IMR-90 (cell line): ENCODE data around the gene PCBP3. TPM values are rescaled to one million over a fixed set of nuclear protein-coding genes. Genes with fewer than 3 reads are reported as not detected.

Experiments used
- ATAC-seq: fragments of 200-7000 bp; cut with Tn5 transposase; 2 replicates; pipeline ENCODE4 v1.9.1; 2020; ENCODE audit warnings: low read depth, mild to moderate bottlenecking, moderate library complexity
- BruUV-seq: library from RNA; stranded (reverse); fragments of 400-500 nt; replicated peaks from 2 replicates; lab custom pipeline; 2021; lab: Mats Ljungman, UMichigan
- CTCF ChIA-PET: fragments of 300-600 bp; formaldehyde crosslinking; extraction: SDS; loops from one replicate; lab custom pipeline; 2021; ENCODE audit warnings: antibody characterized with exemption; lab: Yijun Ruan, JAX
- POLR2A ChIA-PET: fragments of 300-600 bp; sonication (Branson Sonifier 250); formaldehyde crosslinking; loops from one replicate; lab custom pipeline; 2022; ENCODE audit warnings: antibody characterized with exemption; ENCODE audit not compliant: unreplicated experiment; lab: Charles Lee
- DNase-seq: peaks from one replicate; pipeline ENCODE4 v3.0.0; 2013
- H2AFZ ChIP-seq: replicated peaks from 2 replicates; pipeline ENCODE3; 2013; ENCODE audit warnings: low read length, mild to moderate bottlenecking; ENCODE audit not compliant: poor library complexity
- H2AK5ac ChIP-seq: 2 replicates; pipeline ENCODE4 v1.6.1; 2013; ENCODE audit warnings: low read depth, low read length, inconsistent platforms
- H2AK9ac ChIP-seq: replicated peaks from 2 replicates; pipeline ENCODE3; 2013; ENCODE audit warnings: mild to moderate bottlenecking, low read depth, low read length, moderate library complexity; ENCODE audit not compliant: poor library complexity
- H2BK120ac ChIP-seq: 2 replicates; pipeline ENCODE4 v1.6.1; 2013; ENCODE audit warnings: low read depth, low read length, inconsistent platforms
- H2BK15ac ChIP-seq: 3 replicates; pipeline ENCODE4 v1.6.1; 2013; ENCODE audit warnings: low read depth, low read length, inconsistent platforms
- H2BK20ac ChIP-seq: 2 replicates; pipeline ENCODE4 v1.6.1; 2013; ENCODE audit warnings: low read depth, mild to moderate bottlenecking, inconsistent platforms, low read length, moderate library complexity
- H2BK5ac ChIP-seq: 2 replicates; pipeline ENCODE4 v1.6.1; 2013; ENCODE audit warnings: mild to moderate bottlenecking, low read depth, low read length, inconsistent platforms; ENCODE audit not compliant: poor library complexity, severe bottlenecking
- H3K14ac ChIP-seq: replicated peaks from 2 replicates; pipeline ENCODE4 v1.6.1; 2013; ENCODE audit warnings: low read depth, low read length, inconsistent platforms
- H3K18ac ChIP-seq: 2 replicates; pipeline ENCODE4 v1.6.1; 2013; ENCODE audit warnings: low read depth, low read length, control low read depth
- H3K23ac ChIP-seq: 2 replicates; pipeline ENCODE4 v1.6.1; 2013; ENCODE audit warnings: low read depth, low read length, inconsistent platforms
- H3K27ac ChIP-seq: 2 replicates; pipeline ENCODE4 v1.5.1; 2013; ENCODE audit warnings: mild to moderate bottlenecking, control low read depth, low read length; ENCODE audit not compliant: insufficient read depth
- H3K27me3 ChIP-seq: 2 replicates; pipeline ENCODE4 v1.6.1; 2013; ENCODE audit warnings: low read length; ENCODE audit not compliant: control insufficient read depth, insufficient read depth
- H3K36me3 ChIP-seq: 2 replicates; pipeline ENCODE4 v1.6.1; 2013; ENCODE audit warnings: low read length, mixed read lengths; ENCODE audit not compliant: control insufficient read depth, insufficient read depth
- H3K4ac ChIP-seq: 2 replicates; pipeline ENCODE4 v1.6.1; 2013; ENCODE audit warnings: low read depth, low read length, inconsistent platforms
- H3K4me1 ChIP-seq: 2 replicates; pipeline ENCODE4 v1.6.1; 2013; ENCODE audit warnings: low read length, mixed read lengths; ENCODE audit not compliant: control insufficient read depth, insufficient read depth
- H3K4me2 ChIP-seq: 2 replicates; pipeline ENCODE4 v1.6.1; 2013; ENCODE audit warnings: low read depth, mild to moderate bottlenecking, control low read depth, low read length, moderate library complexity
- H3K4me3 ChIP-seq: 2 replicates; pipeline ENCODE4 v1.5.1; 2013; ENCODE audit warnings: low read depth, mild to moderate bottlenecking, control low read depth, low read length, moderate library complexity; ENCODE audit not compliant: insufficient read depth
- H3K56ac ChIP-seq: 2 replicates; pipeline ENCODE4 v1.6.1; 2013; ENCODE audit warnings: low read length, inconsistent platforms; ENCODE audit not compliant: insufficient read depth; ENCODE audit errors: extremely low read depth
- H3K79me1 ChIP-seq, 2 experiments: 2 replicates each; pipeline ENCODE4 v1.6.1; 2013; ENCODE audit warnings: low read length in 2 of 2, inconsistent platforms in 1 of 2, low read depth in 1 of 2
- H3K9ac ChIP-seq: 2 replicates; pipeline ENCODE4 v1.6.1; 2013; ENCODE audit warnings: low read depth, low read length, control low read depth
- H3K9me1 ChIP-seq: 2 replicates; pipeline ENCODE4 v1.6.1; 2013; ENCODE audit warnings: low read length, inconsistent platforms; ENCODE audit not compliant: insufficient read depth
- H3K9me3 ChIP-seq: 2 replicates; pipeline ENCODE4 v1.6.1; 2013; ENCODE audit warnings: low read length; ENCODE audit not compliant: control insufficient read depth, insufficient read depth
- H4K20me1 ChIP-seq: 2 replicates; pipeline ENCODE4 v1.6.1; 2013; ENCODE audit warnings: low read length, inconsistent platforms; ENCODE audit not compliant: insufficient read depth
- H4K5ac ChIP-seq: 2 replicates; pipeline ENCODE4 v1.6.1; 2013; ENCODE audit warnings: mild to moderate bottlenecking, low read depth, low read length, control low read depth
- H4K8ac ChIP-seq, 2 experiments: 2 replicates each; pipeline ENCODE4 v1.6.1; 2013; ENCODE audit warnings: low read depth in 2 of 2, low read length in 2 of 2, control low read depth in 1 of 2, inconsistent platforms in 1 of 2
- H4K91ac ChIP-seq: 2 replicates; pipeline ENCODE4 v1.6.1; 2013; ENCODE audit warnings: low read depth, low read length, inconsistent platforms; ENCODE audit not compliant: insufficient read depth
- BHLHE40 ChIP-seq: fragments of 150-350 bp; IDR thresholded peaks from 2 replicates; pipeline ENCODE4 v1.6.1; 2016; ENCODE audit warnings: mild to moderate bottlenecking, low read depth, low read length
- CEBPB ChIP-seq: IDR thresholded peaks from 2 replicates; pipeline ENCODE4 v1.6.1; 2012; ENCODE audit warnings: low read depth, low read length, improper control_type of control experiment
- CHD1 ChIP-seq: IDR thresholded peaks from 2 replicates; pipeline ENCODE4 v1.6.1; 2012; ENCODE audit warnings: low read depth, low read length, improper control_type of control experiment
- CTCF ChIP-seq: conservative IDR thresholded peaks from 2 replicates; pipeline ENCODE4 v1.5.1; 2012; ENCODE audit warnings: mild to moderate bottlenecking, low read depth, low read length, improper control_type of control experiment
- FOS ChIP-seq: fragments of 150-350 bp; IDR thresholded peaks from 2 replicates; pipeline ENCODE4 v1.6.1; 2016; ENCODE audit warnings: low read depth, low read length
- MAFK ChIP-seq: IDR thresholded peaks from 2 replicates; pipeline ENCODE4 v1.6.1; 2012; ENCODE audit warnings: low read depth, low read length, improper control_type of control experiment
- MAZ ChIP-seq: IDR thresholded peaks from 2 replicates; pipeline ENCODE4 v1.6.1; 2012; ENCODE audit warnings: low read depth, mild to moderate bottlenecking, low read length, improper control_type of control experiment, moderate library complexity, borderline replicate concordance
- MXI1 ChIP-seq: IDR thresholded peaks from 2 replicates; pipeline ENCODE4 v1.6.1; 2012; ENCODE audit warnings: low read depth, mild to moderate bottlenecking, low read length, moderate library complexity, borderline replicate concordance
- NFE2L2 ChIP-seq: fragments of 150-350 bp; IDR thresholded peaks from 2 replicates; pipeline ENCODE4 v1.6.1; 2016; ENCODE audit warnings: low read depth, mild to moderate bottlenecking, low read length
- POLR2A ChIP-seq: IDR thresholded peaks from 2 replicates; pipeline ENCODE4 v1.6.1; 2012; ENCODE audit warnings: mild to moderate bottlenecking, low read depth, low read length
- RAD21 ChIP-seq: IDR thresholded peaks from 2 replicates; pipeline ENCODE4 v1.6.1; 2012; ENCODE audit warnings: low read length, improper control_type of control experiment
- RCOR1 ChIP-seq: IDR thresholded peaks from 2 replicates; pipeline ENCODE4 v1.6.1; 2012; ENCODE audit warnings: mild to moderate bottlenecking, low read length, improper control_type of control experiment; ENCODE audit not compliant: insufficient replicate concordance
- RFX5 ChIP-seq: IDR thresholded peaks from 2 replicates; pipeline ENCODE4 v1.8.0; 2012; ENCODE audit warnings: low read depth, mild to moderate bottlenecking, low read length, moderate library complexity
- SMC3 ChIP-seq: fragments of 150-350 bp; IDR thresholded peaks from 2 replicates; pipeline ENCODE4 v1.6.1; 2016; ENCODE audit warnings: low read depth, mild to moderate bottlenecking, antibody characterized with exemption, low read length, moderate library complexity
- USF2 ChIP-seq: fragments of 150-350 bp; IDR thresholded peaks from 2 replicates; pipeline ENCODE4 v1.6.1; 2017; ENCODE audit warnings: mild to moderate bottlenecking, antibody characterized with exemption, low read length, low read depth
- WGBS, 2 experiments: methylation state at CpG; one replicate each; pipeline versions ENCODE4 v1.1.5 to v1.1.7; 2013; ENCODE audit warnings: missing lambda C conversion rate in 2 of 2; ENCODE audit not compliant: insufficient read length in 1 of 2; ENCODE audit errors: extremely low coverage in 2 of 2; 5-methylcytosine and 5-hydroxymethylcytosine counted together
- dilution Hi-C: fragments of 300-500 bp; cut with HindIII; formaldehyde crosslinking; loops from one replicate; pipeline ENCODE4 v1.14.3; 2018; ENCODE audit warnings: low sequenced_read_pairs; ENCODE audit not compliant: unreplicated experiment
- in situ Hi-C: fragments of 300-500 bp; cut with MboI; formaldehyde crosslinking; loops from 3 replicates; pipeline ENCODE4 v1.14.3; 2019; ENCODE audit warnings: low sequenced_read_pairs, inconsistent platforms, mixed read lengths
- intact Hi-C: fragments of 100-400 bp; cut with micrococcal nuclease; formaldehyde crosslinking; loops from 2 replicates; pipeline ENCODE4 v1.10.0; 2022
- polyA plus RNA-seq, 3 experiments: library from polyadenylated mRNA; depleted of rRNA; stranded (reverse); fragments of >200 nt; gene quantifications; 2 replicates each; pipeline ENCODE4 v1.2.3, GENCODE V29; 2012; ENCODE audit warnings: low replicate concordance in 1 of 3
- total RNA-seq: library from RNA; depleted of rRNA; stranded (reverse); fragments of >200 nt; gene quantifications from 2 replicates; pipeline ENCODE4 v1.2.3, GENCODE V29; 2012
- TF ChIP-seq, protein P1 (sequence below): fragments of 150-350 bp; IDR thresholded peaks from 2 replicates; pipeline ENCODE4 v1.6.1; 2016; ENCODE audit warnings: low read depth, mild to moderate bottlenecking, low read length, moderate library complexity, borderline replicate concordance

PCBP3 gene
- total and polyA plus RNA-seq, 2 of the 4 experiments (the other 2 are of a cell fraction), result 2.9 to 3.9 TPM

DNA sequence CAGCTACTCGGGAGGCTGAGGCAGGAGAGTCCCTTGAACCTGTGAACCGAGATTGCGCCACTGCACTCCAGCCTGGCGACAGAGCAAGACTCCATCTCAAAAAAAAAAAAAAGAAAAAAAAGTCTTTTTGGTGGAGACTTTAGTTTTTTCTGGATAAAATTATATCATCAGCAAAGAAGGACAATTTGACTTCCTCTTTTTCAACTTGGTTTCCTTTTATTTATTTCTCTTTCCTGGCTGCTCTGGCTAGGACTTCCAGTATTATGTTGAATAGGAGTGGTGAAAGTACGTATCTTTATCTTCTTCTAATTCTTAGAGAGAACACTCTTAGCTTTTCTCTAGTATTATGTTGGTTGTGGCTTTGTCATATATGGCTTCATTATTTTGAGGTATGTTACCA is 130.8 kb downstream of the PCBP3 start:
- H2BK15ac ChIP-seq, result no peak overlapping the region
- H3K4me1 ChIP-seq, result no peaks in the 10 kb centered on the region
- no peak overlapping the region for H3K14ac ChIP-seq
- BruUV-seq, result no TSS peak
- no peaks in the 10 kb centered on the region for H3K36me3 ChIP-seq
- no peak overlapping the region for H2AK5ac ChIP-seq
- DNase-seq (no peak), ATAC-seq (no peak)
- no peak overlapping the region for H2AFZ ChIP-seq
- H3K4me3 ChIP-seq, result no peak overlapping the region
- no peak overlapping the region for H4K5ac ChIP-seq
- H3K4me2 ChIP-seq, result no peak overlapping the region
- dilution Hi-C loops, result no loop called here
- H3K23ac ChIP-seq, result no peak overlapping the region
- ChIA-PET POLR2A (no interaction called here), CTCF (interaction anchor here (1.7 kb wide), 1 partner anchor 31 kb away, joined by 4 read pairs; no protein-coding TSS in a partner anchor)
- in situ Hi-C loops, result no loop called here
- no peak overlapping the region for H3K27ac ChIP-seq
- no peaks in the 10 kb centered on the region for H4K20me1 ChIP-seq
- WGBS, 2 experiments, result no CpG with 5 or more reads among the region's 5 CpGs
- no peak overlapping the region for H4K91ac ChIP-seq
- no peaks in the 10 kb centered on the region for H3K79me1 ChIP-seq
- H3K56ac ChIP-seq, result no peak overlapping the region
- TF ChIP-seq, protein P1, sequence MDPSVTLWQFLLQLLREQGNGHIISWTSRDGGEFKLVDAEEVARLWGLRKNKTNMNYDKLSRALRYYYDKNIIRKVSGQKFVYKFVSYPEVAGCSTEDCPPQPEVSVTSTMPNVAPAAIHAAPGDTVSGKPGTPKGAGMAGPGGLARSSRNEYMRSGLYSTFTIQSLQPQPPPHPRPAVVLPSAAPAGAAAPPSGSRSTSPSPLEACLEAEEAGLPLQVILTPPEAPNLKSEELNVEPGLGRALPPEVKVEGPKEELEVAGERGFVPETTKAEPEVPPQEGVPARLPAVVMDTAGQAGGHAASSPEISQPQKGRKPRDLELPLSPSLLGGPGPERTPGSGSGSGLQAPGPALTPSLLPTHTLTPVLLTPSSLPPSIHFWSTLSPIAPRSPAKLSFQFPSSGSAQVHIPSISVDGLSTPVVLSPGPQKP, result no peak
- no peak for TF ChIP-seq FOS
- no peak for TF ChIP-seq RCOR1
- no peak for TF ChIP-seq USF2
- no peak for TF ChIP-seq RAD21
- TF ChIP-seq CEBPB, result no peak
- TF ChIP-seq CHD1, result no peak
- TF ChIP-seq NFE2L2, result no peak
- TF ChIP-seq MAFK, result no peak
- TF ChIP-seq CTCF, result no peak
- no peak for TF ChIP-seq POLR2A
- no peak for TF ChIP-seq RFX5
- no peak for TF ChIP-seq BHLHE40
- TF ChIP-seq MAZ, result no peak
- no peak for TF ChIP-seq SMC3
- TF ChIP-seq MXI1, result no peak
- no peaks in the 10 kb centered on the region; the same call in 1 of the 2 replicates for H3K9me1 ChIP-seq
- no peak overlapping the region for H2AK9ac ChIP-seq
- intact Hi-C loops, result no loop called here
- no peaks in the 10 kb centered on the region for H3K27me3 ChIP-seq
- H3K18ac ChIP-seq, result no peak overlapping the region
- no peak overlapping the region for H3K4ac ChIP-seq
- H2BK5ac ChIP-seq, result no peak overlapping the region
- H2BK20ac ChIP-seq, result no peak overlapping the region
- no peak overlapping the region for H3K9ac ChIP-seq
- peaks cover 5% of the 10 kb centered on the region for H3K9me3 ChIP-seq
- no peak overlapping the region for H2BK120ac ChIP-seq
- no peak overlapping the region for H4K8ac ChIP-seq
